Muscle of back (tissue), 11 donors: Measurements from ENCODE around the gene COG7. TPM values are rescaled to one million over a fixed set of nuclear protein-coding genes. Genes with fewer than 3 reads are reported as not detected.

Source experiments
- DNase-seq, 3 donors: peaks; one replicate each; pipeline versions ENCODE4 v3.0.0 to v3.0.0-alpha.2; 2013
- polyA plus RNA-seq, 10 donors: library from polyadenylated mRNA; unstranded; fragments of 120-200 nt; gene quantifications; one replicate each; pipeline ENCODE4 v1.2.1, GENCODE V29; 2013; ENCODE audit not compliant: insufficient read length in 10 of 10

The COG7 gene
- polyA plus RNA-seq, 10 donors = 9.9 to 19.7 (median 12.4) TPM

- peak; percentile 5 to 16 (median 11) for DNase-seq
Observed at GRCh38 chr16:23362460-23363317, 90.3 kb downstream of the COG7 start.

- DNase-seq = no peak
Observed at GRCh38 chr16:23359092-23359760, 93.8 kb downstream of the COG7 start.

GRCh38 chr16:23357761-23358290 is 95.2 kb downstream of the COG7 start:
- DNase-seq = no peak

- DNase-seq = no peak
Observed at GRCh38 chr16:23356941-23357340, 96.0 kb downstream of the COG7 start.

- DNase-seq = no peak
Observed at GRCh38 chr16:23355106-23355670, 97.8 kb downstream of the COG7 start.

GRCh38 chr16:23354246-23354645 is 98.7 kb downstream of the COG7 start:
- DNase-seq = no peak

GRCh38 chr16:23353440-23353839 is 99.5 kb downstream of the COG7 start:
- DNase-seq = no peak

GRCh38 chr16:23351360-23351759 is 101.6 kb downstream of the COG7 start:
- DNase-seq = no peak

GRCh38 chr16:23348579-23349469 is 104.2 kb downstream of the COG7 start:
- DNase-seq = no peak

GRCh38 chr16:23345237-23345636 is 107.8 kb downstream of the COG7 start:
- DNase-seq = no peak

GRCh38 chr16:23343643-23344612 is 109.1 kb downstream of the COG7 start:
- no peak for DNase-seq

GRCh38 chr16:23342083-23342640 is 110.8 kb downstream of the COG7 start:
- no peak for DNase-seq

- no peak for DNase-seq
Observed at GRCh38 chr16:23339787-23340186, 113.2 kb downstream of the COG7 start.

Other genes with a start within 250 kb of the COG7 start
- gene SCNN1B, start 150.9 kb downstream of the COG7 start, polyA plus RNA-seq = 1 to 10 TPM in 1 of 10 donors, under 1 TPM in 7, not detected in 2; 0.12 to 1.9 (median 0.24) TPM
- gene GGA2, start 57.3 kb upstream of the COG7 start, polyA plus RNA-seq = 100 to 1,000 TPM in 6 of 10 donors, 10 to 100 TPM in 4; 78.5 to 139 (median 102) TPM
- gene EARS2, start 104.2 kb upstream of the COG7 start, polyA plus RNA-seq = 10 to 100 TPM; 11.9 to 21.0 (median 16.6) TPM
- 10 to 100 TPM; 56.2 to 74.5 (median 65.7) TPM for gene UBFD1, start 104.5 kb upstream of the COG7 start, polyA plus RNA-seq
- 100 to 1,000 TPM in 1 of 10 donors, 10 to 100 TPM in 9; 89.1 to 112 (median 96.6) TPM for gene NDUFAB1, start 143.1 kb upstream of the COG7 start, polyA plus RNA-seq
- 10 to 100 TPM in 5 of 10 donors, 1 to 10 TPM in 5; 7.2 to 13.8 (median 10.0) TPM for gene PALB2, start 188.1 kb upstream of the COG7 start, polyA plus RNA-seq
- gene DCTN5, start 188.3 kb upstream of the COG7 start, polyA plus RNA-seq = 10 to 100 TPM; 35.7 to 46.4 (median 43.1) TPM
- 10 to 100 TPM in 6 of 10 donors, 1 to 10 TPM in 4; 8.0 to 17.2 (median 12.0) TPM for gene PLK1, start 225.7 kb upstream of the COG7 start, polyA plus RNA-seq